ENCODE measurements around the gene LPAR4. TPM values are rescaled to one million over a fixed set of nuclear protein-coding genes. Genes with fewer than 3 reads are reported as not detected.
A peak's percentile ranks its signal among the peaks of the same experiment; 100 is the strongest.

The LPAR4 gene
- total RNA-seq, 4 donors from 2014 or later = 0.87 to 4.2 (median 2.0) TPM

GRCh38 chrX:78725287-78725686 lies 22.2 kb upstream of the LPAR4 start:
- no peaks in the 10 kb centered on the region for H3K36me3 ChIP-seq
- no peaks in the 10 kb centered on the region for H3K27me3 ChIP-seq
- no peaks in the 10 kb centered on the region for H3K4me1 ChIP-seq
- no peak for ATAC-seq
- no peak overlapping the region for H3K4me3 ChIP-seq
- no peak overlapping the region for H3K27ac ChIP-seq
- 38 to 67% methylated on average over 2 of the region's 2 CpGs for WGBS, 2 donors (ENCODE audit: low coverage in 1 of 2)
- TF ChIP-seq EP300 (IDR thresholded peaks at IDR 0.05) (no peak), CTCF (IDR thresholded peaks at IDR 0.05) (no peak), POLR2A (IDR thresholded peaks at IDR 0.05) (no peak)
- H3K9me3 ChIP-seq = no peaks in the 10 kb centered on the region

GRCh38 chrX:78746496-78746895 lies 1.0 kb upstream of the LPAR4 start:
- no peak for ATAC-seq
- TF ChIP-seq CTCF (IDR thresholded peaks at IDR 0.05) (no peak), EP300 (IDR thresholded peaks at IDR 0.05) (no peak), POLR2A (IDR thresholded peaks at IDR 0.05) (no peak), POLR2AphosphoS5 (IDR thresholded peaks at IDR 0.05) (no peak)

GRCh38 chrX:78747971-78748370 lies 451 bp downstream of the LPAR4 start:
- TF ChIP-seq EP300 (IDR thresholded peaks at IDR 0.05) = no peak
- TF ChIP-seq CTCF (IDR thresholded peaks at IDR 0.05) = no peak
- TF ChIP-seq POLR2AphosphoS5 (IDR thresholded peaks at IDR 0.05) = no peak
- no peak for TF ChIP-seq POLR2A (IDR thresholded peaks at IDR 0.05)
- H3K9me3 ChIP-seq = no peaks in the 10 kb centered on the region
- ATAC-seq = no peak
- no peaks in the 10 kb centered on the region for H3K27me3 ChIP-seq
- H3K27ac ChIP-seq = peak overlapping the region in 2 of 4 donors; percentile 45 to 51
- no peaks in the 10 kb centered on the region for H3K36me3 ChIP-seq
- H3K4me1 ChIP-seq = no peaks in the 10 kb centered on the region
- WGBS, 2 donors (ENCODE audit: low coverage in 1 of 2) = 5 to 19% methylated on average over 4 of the region's 5 CpGs
- H3K4me3 ChIP-seq = peak overlapping the region; percentile 39 to 46

More at GRCh38 chrX:78746496-78746895, 1.0 kb upstream of the LPAR4 start:
- no peaks in the 10 kb centered on the region for H3K36me3 ChIP-seq
- no peaks in the 10 kb centered on the region for H3K27me3 ChIP-seq
- H3K27ac ChIP-seq = no peak overlapping the region
- no peaks in the 10 kb centered on the region for H3K4me1 ChIP-seq
- H3K9me3 ChIP-seq = no peaks in the 10 kb centered on the region
- no peak overlapping the region for H3K4me3 ChIP-seq

GRCh38 chrX:78748846-78749245 lies 1.3 kb downstream of the LPAR4 start:
- H3K27ac ChIP-seq = no peak overlapping the region
- H3K36me3 ChIP-seq = no peaks in the 10 kb centered on the region
- no peaks in the 10 kb centered on the region for H3K27me3 ChIP-seq
- no peaks in the 10 kb centered on the region for H3K4me1 ChIP-seq
- no peak overlapping the region for H3K4me3 ChIP-seq
- TF ChIP-seq POLR2AphosphoS5 (IDR thresholded peaks at IDR 0.05) (no peak), CTCF (IDR thresholded peaks at IDR 0.05) (no peak), EP300 (IDR thresholded peaks at IDR 0.05) (no peak), POLR2A (IDR thresholded peaks at IDR 0.05) (no peak)
- no peak for ATAC-seq
- 55 to 56% methylated on average over 2 of the region's 2 CpGs for WGBS, 2 donors (ENCODE audit: low coverage in 1 of 2)
- H3K9me3 ChIP-seq = no peaks in the 10 kb centered on the region

- no peak for TF ChIP-seq POLR2A (IDR thresholded peaks at IDR 0.05)
- no peak for TF ChIP-seq POLR2AphosphoS5 (IDR thresholded peaks at IDR 0.05)
- TF ChIP-seq EP300 (IDR thresholded peaks at IDR 0.05) = no peak
- TF ChIP-seq CTCF (IDR thresholded peaks at IDR 0.05) = no peak
- Histone ChIP-seq H3K27ac (peak overlapping the region in 3 of 4 donors; percentile 20 to 58 (median 24)), H3K4me3 (no peak overlapping the region), H3K4me1 (no peaks in the 10 kb centered on the region), H3K27me3 (no peaks in the 10 kb centered on the region), H3K36me3 (no peaks in the 10 kb centered on the region), H3K9me3 (no peaks in the 10 kb centered on the region)
- no peak for ATAC-seq
- WGBS, 2 donors (ENCODE audit: low coverage in 1 of 2) = 8 to 51% methylated on average over 2 to 3 of the region's 3 CpGs
These were observed 6.1 kb downstream of the LPAR4 start for GRCh38 chrX:78753571-78753970.

Data from gastroesophageal sphincter (tissue), 4 donors.